GM19455 (cell line): ENCODE measurements around the gene ARL15.

ENCODE experiments used
- ATAC-seq: cut with Tn5 transposase; IDR thresholded peaks from one replicate; pipeline ENCODE4 v1.9.1; 2021; ENCODE audit not compliant: unreplicated experiment

ARL15 gene

DNA sequence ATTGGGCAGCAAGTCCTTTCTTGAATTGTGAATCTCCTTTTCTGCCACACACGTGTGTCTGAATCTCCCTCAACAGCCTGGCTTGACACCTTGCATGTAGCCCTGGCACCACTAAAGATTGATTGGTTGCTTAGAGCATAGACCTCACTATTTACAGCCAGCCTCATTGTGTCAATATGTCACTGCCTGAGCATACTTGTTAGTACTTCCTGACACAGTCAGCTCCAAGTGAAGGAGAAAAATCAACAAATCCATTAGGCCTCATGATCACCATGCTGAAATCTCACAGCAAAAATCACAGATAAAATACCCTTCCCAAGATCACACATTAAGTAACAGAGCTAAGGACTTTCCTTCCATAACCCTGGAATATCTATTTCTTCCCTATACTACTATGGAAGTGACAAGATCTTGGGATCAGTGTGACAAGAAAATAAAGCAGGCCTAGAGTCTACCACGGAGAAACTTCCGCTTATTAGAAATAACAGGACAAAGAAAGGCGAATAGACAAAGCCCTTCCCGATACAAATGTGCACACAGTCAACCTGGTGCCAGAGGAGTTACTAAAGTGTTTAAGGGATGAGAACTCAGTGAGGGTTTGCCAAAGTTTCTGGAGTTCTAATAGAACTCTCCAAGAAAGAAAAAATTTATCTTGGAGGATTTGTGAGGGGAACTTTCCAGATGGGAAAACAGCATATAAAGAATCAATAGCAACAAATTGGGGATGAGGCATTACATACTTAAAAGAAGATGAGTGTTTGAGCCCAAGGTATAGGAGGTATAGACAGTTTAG is 5.6 kb upstream of the ARL15 start:
- ATAC-seq: no peak

DNA sequence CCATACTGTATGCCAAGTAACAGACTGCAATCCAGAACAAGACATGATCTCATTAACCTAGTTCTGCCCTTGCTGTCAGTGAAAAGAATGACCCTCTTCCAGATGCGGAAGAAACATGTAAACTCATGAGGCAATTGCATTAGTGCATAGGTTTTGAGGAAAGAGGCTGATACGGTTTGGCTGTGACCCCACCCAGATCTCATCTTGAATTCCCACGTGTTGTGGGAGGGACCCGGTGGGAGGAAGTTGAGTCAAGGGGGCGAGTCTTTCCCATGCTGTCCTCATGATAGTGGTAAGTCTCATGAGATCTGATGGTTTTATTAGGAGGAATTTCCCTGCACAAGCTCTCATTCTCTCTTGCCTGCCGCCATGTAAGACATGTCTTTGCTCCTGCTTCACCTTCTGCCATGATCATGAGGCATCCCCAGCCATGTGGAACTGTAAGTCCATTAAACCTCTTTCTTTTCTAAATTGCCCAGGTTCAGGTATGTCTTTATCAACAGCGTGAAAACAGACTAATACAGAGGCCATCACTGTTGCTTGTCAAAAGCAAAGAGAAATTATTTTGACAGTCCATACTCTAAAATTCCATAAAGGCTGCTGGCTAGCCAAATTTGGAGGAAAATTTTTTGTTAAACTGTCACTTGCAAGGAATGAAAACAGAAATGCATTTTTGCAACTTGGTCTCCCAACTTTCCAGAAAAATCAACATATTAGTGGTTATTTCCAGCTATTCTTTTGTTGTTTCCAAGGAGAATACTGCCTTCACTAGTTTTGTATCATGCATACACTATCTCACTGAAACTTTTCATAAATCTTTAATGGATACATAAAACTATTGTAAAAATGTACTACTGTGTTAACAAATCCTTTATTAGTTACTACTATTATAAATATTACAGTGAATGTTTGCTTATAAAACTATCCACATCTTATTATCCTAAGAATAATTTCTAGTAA is 3.2 kb upstream of the ARL15 start:
- no peak for ATAC-seq

DNA sequence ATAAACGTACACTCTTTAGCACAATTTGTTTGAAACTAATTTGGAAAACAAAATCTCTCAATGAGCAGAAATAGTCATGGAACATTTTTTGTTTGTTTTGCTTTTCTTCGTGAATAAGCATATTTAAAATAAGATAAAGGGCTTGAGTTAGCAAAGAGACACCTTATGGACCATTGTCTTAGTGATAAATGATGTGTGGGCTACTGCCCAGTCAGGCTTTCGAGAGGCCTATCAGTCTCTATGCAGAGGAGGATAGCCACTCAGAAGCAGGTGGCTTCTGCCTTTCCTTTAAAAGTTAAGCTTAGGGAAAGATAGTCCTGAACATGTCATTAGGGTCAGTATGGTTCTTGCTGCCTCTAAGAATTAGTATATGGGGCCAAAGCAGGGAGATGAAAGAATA is 2.1 kb upstream of the ARL15 start:
- no peak for ATAC-seq

DNA sequence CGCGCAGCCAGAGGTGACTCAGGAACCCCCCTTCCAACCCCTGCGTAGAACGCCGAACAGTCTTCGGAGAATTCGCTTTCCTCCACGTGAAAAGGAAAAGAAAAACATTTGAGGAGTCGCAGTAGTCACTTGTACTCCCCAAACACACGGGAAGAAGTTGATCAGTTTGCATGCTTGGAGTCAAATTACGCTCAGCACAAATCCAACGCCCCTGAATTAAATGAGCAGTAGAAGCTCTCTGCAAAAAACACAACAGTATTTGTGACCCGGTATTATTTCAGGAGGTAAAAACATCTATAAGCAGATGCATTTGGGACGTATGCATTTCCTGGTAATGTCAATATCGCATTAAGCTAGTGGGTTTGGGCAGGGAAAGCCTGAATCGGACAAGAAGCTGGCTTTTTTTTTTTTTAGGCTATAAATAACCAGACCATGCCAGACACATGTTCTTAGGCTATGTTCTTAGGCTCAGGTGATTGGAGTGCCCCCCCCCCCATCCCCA is 854 bp upstream of the ARL15 start:
- peak; percentile 0 for ATAC-seq

DNA sequence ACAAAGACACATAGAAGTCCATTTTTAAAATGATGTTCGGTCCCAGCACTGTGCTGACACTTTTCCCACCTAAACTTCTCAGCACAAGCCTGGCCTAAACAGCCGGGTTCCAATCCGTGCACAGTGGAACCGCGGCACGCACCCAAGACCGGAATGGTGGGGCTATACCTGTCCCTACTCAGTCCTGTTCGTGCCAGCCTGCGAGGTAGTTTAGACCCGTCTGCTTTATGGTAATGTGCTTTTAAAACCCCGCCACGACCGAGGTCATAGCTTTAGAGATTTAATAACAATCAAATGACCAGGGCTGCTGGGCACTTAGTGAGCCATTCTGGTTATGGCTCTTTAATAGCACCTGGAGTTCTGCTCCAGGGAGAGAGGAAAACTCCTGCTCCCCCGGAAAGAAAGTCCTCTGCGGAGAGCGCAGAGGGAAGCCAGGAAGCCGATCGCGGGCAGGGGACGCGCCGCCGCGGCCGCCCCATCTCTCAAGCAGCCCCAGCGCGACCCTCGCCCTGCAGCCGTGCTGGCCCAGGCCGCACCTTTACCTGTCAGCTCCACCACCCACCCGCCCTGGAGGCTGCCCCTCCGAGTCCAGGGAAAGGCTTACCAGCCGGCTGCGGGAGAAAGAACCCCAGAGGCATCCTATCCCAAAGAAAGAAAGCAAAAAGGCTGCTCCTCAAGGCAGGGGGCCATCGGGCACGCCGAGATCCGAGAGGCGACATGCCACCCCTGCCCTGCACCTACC is 511 bp downstream of the ARL15 start:
- peak; percentile 32 for ATAC-seq

DNA sequence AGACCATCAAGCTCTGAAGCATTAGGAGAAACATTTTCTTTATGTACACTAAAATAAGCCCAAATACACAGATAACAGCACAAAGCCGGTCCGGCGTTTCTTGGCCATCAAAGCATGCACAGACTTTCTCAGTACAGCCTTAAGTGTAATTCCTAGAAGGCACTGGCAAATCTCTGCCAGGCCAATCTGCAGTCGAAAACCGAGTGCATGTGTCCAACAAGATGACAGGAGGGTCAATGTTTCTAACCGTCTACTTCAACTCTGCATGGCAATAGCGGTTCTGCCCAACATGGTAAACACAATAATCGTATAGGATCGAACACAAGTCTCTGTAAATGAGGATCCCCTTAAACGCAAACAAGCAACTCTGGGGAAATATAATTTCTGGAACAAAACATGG is 1.1 kb downstream of the ARL15 start:
- no peak for ATAC-seq

DNA sequence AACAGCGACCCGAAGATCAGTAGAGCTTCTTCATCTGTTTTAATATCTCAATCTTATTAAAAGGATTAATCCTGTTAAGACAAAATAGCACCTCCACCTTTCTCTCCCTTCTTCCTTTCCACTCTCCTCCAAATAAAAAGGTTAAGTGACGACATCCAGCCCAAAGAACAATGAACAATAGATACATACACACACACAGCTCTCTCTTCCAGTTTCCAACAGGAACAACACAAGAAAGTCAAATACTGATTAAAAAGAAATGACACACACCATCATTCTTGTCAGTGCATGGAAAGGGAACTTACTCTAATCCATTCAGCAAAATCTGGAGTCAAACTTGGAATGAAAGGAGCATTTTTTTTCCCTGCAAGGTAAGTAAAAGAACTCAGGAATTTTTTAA is 2.8 kb downstream of the ARL15 start:
- no peak for ATAC-seq

DNA sequence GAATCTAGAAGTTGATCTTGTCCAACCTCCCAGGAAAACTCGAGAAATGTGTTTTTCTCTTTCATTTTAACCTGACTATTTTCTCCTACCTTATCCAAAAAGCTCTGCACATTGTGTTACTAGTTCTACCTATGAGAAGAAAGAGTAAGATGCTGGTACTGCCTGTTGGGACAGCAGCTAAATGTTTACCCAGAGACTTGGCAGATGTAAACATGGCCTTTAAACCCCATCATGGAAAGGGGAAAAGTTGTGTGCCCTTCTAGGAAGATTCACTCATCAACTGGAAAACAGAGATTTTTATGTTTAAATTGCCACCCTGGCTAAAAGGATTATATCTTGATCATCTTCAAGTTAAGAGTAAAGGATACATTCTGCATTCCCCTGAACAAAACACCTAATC is 3.5 kb downstream of the ARL15 start:
- ATAC-seq: no peak

DNA sequence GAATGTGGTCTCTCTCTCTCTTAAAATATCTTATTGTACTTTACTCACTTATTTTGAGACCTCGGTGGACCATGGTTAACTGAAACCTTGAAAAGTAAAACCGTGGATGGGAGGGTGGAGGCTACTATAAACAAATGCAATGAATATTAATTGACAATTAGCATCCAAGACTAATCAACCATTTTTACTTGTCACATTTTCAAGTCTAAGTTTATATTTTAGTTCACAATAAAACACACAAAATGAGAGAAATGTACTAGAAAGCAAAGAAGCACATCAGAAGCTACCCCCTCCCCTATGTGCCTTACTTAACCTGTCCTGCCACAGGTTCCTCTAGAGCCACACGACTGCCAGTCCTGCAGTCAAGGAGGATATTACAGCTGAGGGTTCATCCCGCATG is 4.6 kb downstream of the ARL15 start:
- ATAC-seq: no peak

DNA sequence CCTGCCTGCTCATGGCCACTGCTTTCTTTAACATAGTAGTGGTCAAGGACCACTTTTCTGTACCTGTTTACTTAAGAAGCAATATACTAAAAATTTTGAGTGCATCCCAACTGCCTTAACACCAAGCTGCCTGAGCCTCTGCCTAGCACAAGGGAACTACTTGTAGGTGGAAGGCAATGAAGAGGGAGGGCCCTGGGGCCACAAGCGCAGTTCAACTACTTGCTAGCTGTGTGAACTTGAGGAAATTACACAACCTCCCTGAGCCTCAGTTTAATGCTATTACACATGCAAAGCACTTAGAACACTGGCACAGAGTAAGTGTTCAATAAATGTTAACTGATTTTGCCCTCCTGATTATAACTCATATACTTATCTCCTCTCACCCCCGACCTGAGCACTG is 6.3 kb downstream of the ARL15 start:
- ATAC-seq: no peak

DNA sequence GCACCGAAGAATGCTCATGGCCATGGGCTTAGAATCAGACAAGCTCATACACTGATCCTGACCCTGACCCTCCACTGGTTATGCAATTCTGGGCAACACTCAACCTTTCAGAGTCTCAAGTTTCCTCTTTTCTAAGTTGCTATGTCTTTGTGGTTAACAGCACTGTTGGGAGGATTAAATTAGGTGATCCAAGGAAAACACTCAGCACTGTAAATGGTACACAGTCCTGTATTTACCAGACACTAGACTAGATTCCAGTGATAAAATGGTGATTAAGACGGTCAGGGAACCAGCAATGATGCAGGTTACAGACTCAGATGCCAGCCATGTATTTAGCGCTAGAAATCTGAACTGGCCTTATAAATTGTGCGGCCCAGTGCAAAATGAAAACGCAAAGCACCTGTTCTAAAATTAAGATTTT is 8.1 kb downstream of the ARL15 start:
- ATAC-seq: no peak

DNA sequence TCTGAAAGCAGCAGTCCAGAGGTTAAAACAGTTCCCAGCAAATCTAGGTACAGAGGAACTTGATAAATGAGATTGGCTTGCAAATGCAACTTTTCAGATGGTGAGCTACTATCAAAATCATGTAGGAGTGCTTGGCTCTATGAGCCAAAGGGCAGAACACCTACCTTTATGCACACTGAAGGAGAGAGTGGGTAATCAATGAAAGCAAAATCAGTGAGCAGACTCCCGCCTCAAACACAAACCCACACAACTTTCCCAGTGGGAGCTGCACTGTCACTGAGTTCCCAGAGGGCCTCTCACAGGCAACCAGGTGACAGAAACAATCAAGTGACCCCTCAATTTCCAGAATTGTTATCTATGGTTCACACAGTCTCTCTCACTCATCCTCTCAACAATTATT is 8.5 kb downstream of the ARL15 start:
- no peak for ATAC-seq

DNA sequence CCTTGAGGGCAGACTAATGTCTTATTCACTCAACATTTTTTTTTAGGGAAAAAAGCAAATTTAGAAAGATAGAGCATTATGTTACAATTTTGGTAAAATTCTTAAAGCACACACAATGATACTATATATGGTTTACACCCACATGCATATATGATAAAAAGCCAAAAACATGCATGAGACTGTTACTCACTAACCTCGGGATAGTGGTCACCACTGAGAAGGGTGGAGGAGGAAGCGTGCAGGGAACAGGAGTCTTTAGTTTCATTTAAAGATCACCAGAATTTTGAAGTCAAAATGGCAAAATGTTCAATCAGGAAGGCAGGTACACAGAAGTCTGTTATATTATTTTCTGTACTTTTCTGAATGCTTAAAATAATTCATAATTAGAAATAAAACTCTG is 9.2 kb downstream of the ARL15 start:
- ATAC-seq: no peak

DNA sequence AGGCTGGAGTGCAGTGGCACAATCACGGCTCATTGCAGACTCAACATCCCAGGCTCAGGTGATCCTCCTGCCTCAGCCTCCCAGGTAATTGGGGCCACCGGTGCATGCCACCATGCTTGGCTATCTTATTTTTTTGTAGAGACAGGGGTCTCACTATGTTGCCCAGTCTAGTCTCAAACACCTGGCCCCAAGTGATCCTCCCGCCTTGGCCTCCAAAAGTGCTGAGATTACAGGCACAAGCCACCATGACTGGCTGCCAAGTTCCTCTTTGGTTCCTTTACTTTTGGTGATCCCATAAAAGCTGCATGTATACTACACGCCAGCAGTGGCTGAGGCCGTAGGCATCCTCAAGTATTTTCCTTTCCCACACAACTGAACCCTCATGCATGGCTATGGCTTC is 11.4 kb downstream of the ARL15 start:
- no peak for ATAC-seq

DNA sequence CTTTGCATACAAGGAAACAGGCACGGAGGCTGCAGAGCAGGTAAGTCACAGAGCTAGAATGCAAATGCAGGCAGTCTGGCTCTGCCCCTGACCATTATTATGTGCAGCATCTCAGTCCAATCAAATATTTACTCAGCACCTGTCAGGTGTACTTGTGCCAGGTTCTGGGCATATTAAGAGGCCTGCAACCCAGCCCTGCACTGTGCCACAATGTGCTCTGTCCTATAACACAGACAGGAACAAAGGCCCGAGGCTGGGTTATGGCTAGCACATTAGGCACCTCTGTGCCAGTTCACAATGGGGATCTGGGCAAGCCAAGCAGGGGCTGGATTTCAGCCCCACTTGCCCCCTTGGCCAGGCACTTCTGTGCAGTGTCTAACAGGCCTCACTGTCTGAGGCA is 14.0 kb downstream of the ARL15 start:
- no peak for ATAC-seq

DNA sequence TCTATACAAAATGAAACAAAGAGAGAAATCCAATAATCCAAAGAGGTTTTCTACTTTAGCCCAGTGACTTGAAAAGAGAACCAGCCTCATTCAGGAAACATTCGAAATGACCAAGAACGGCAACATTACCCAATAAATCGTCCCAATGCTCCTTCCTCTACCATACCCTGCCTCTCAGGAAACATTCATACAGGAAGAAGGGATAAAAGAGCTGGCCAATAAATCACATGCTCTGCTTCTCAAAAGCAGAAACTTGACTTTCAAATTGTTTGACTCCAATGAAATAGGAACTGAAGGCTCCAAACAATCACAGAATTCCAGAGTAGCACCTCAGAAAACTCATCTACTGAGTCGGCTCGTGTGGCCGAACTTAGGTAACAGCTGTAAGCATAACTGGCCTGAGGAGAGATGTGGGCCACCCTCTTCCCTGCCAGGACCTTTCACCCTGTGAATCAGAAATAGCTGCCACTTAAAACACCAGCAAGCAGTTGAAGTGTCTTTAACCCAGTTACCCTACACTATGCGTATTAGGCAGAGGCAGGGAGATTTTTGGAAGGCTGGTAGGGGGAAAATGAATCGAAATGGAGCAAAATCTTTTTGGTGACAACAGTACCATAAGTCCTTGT is 14.6 kb downstream of the ARL15 start:
- no peak for ATAC-seq

DNA sequence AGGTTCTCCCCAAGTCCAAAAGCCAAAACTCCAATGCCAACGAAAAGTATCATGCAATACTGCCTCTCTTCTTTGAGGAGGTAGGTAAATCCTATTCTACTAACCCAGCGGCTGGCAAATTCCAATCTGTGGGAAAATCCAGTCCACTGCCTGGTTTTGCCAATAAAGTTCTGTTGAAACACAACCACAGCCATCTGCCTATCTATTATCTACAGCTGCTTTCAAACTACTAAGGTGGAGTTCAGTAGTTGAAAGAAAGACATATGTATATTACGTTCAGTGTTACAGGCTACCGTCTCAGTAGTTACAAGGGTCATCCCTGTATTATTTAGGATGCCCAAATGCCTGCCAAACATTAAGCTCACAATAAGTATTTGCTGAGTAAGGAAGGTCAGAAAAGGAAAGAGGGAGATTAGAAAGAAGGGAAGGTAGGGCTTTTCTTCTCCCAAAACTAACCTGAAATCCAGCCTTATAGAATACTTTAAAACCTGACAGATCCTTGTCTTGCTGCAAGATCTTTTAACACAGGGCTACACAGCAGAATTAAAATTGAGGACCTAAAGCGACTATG is 16.2 kb downstream of the ARL15 start:
- no peak for ATAC-seq

DNA sequence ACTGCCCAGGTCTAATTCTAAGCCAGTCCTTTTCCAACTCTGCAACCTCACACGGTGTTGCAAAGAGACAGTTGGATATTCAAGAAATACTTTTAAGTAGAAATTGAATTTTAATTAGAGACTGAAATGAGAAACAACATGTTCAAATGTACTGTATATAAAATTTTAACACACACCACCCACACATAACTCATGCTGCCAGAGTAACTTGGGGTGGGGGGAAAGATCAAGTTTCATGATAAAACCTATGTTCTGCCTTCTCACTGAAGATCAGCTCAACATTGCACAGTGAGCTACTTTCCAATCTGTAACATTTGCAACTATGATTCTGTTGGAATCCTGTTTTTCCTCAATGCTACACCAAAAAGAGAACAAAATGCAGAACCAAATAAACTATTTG is 17.5 kb downstream of the ARL15 start:
- no peak for ATAC-seq

DNA sequence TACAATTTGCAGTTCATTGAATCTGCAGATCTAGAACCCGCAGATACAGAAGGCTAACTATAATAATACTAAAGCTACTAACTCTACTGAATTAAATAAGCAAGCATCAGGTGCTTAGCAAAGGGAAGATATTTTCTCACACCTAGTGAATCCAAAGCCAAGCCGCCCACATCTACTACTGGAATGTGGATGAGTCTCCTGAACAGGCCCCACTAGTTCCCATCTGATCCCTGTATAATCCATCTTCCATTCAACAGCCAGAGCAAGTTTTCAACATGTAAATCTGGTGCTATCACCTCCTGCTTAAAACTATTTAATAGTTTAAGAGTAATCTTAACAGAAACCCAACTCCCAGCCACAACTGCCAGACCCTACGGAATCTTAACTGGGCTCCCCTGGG is 18.9 kb downstream of the ARL15 start:
- ATAC-seq: no peak

DNA sequence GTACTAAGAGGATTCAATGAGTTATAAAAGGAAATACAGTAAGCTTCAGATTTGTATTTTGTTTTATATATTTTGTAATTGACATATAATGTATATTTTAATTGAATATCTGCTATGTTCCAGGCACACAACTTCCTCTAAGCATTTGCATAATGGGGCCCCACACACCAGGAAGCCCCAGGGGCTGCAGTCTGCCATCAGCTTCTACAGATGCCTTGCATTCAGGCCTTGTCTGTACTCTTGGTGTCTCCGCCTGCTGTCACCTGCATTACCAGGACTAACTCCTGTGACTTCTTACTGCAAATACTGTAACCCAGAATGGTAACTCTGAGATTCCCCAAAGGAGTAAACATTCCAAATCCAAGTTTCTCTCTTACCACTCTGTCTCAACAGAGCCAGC is 20.6 kb downstream of the ARL15 start:
- ATAC-seq: no peak
